ENCODE measurements around the gene ANG. TPM values are rescaled to one million over a fixed set of nuclear protein-coding genes. Genes with fewer than 3 reads are reported as not detected.

ANG gene
- total and polyA plus RNA-seq, 10 of the 15 experiments (the other 5 are each of a cell fraction or from before 2014, with no cell fraction given) = 1.0 to 5.9 (median 2.2) TPM

GRCh38 chr14:20652996-20653975, 35.3 kb upstream of the ANG start:
- intact Hi-C loops (cut with micrococcal nuclease; ENCODE audit: unreplicated experiment) = no loop called here
- peak overlapping the region; percentile 57; the same call in 1 of the 2 replicates for H3K4me2 ChIP-seq (ENCODE audit: control insufficient read depth, insufficient read depth)
- FAIRE-seq = no peak
- TF ChIP-seq CHD1 (IDR thresholded peaks at IDR 0.05; ENCODE audit: low read depth, low read length) (no peak), DPF2 (IDR thresholded peaks at IDR 0.05) (no peak), PAX5 (IDR thresholded peaks at IDR 0.05; ENCODE audit: borderline replicate concordance, low read depth, low read length) (no peak), KAT2A (conservative IDR thresholded peaks at IDR 0.05; ENCODE audit: control insufficient read depth, low read depth, low read length) (no peak), ZNF207 (IDR thresholded peaks at IDR 0.05; ENCODE audit: borderline replicate concordance) (no peak), WRNIP1 (IDR thresholded peaks at IDR 0.05; ENCODE audit: borderline replicate concordance, low read depth, low read length) (no peak), SIX5 (IDR thresholded peaks at IDR 0.05; ENCODE audit: low read depth, low read length, severe bottlenecking) (no peak), CEBPB (IDR thresholded peaks at IDR 0.05; ENCODE audit: borderline replicate concordance in 1 of 2, low read depth in 2 of 2, low read length in 2 of 2) (no peak), GABPA (IDR thresholded peaks at IDR 0.05; ENCODE audit: low read depth) (0 out of 2 replicates have a peak, but pooled peaks have one; percentile 29), STAT1 (conservative IDR thresholded peaks at IDR 0.05) (no peak), ELK1 (IDR thresholded peaks at IDR 0.05; ENCODE audit: low read depth, low read length) (no peak), ATF3 (IDR thresholded peaks at IDR 0.05; ENCODE audit: borderline replicate concordance, extremely low read depth, low read depth, low read length) (no peak), HDAC6 (IDR thresholded peaks at IDR 0.05; ENCODE audit: unreplicated experiment) (no peak), PKNOX1 (IDR thresholded peaks at IDR 0.05) (no peak), BHLHE40 (IDR thresholded peaks at IDR 0.05; ENCODE audit: borderline replicate concordance in 1 of 2, low read depth in 2 of 2, low read length in 1 of 2) (peak; percentile 88 to 93), CREB1 (IDR thresholded peaks at IDR 0.05; ENCODE audit: low read depth) (0 out of 2 replicates have a peak, but pooled peaks have one; percentile 46), MTA3 (IDR thresholded peaks at IDR 0.05; ENCODE audit: borderline replicate concordance, low read length) (no peak), HDGF (IDR thresholded peaks at IDR 0.05) (no peak)

More at GRCh38 chr14:20652996-20653975, 35.3 kb upstream of the ANG start:
- ATAC-seq = peak; percentile 54
- Histone ChIP-seq H2AFZ (ENCODE audit: control insufficient read depth, low read depth, low read length) (peak overlapping the region; percentile 46), H3K4me1 (ENCODE audit: control insufficient read depth, insufficient read depth, low read length) (no peaks in the 10 kb centered on the region; the same call in 1 of the 2 replicates), H3K79me2 (ENCODE audit: control insufficient read depth, insufficient read depth, low read length) (no peaks in the 10 kb centered on the region), H3K27me3 (replicated peaks in 1 of 2; ENCODE audit: control insufficient read depth in 2 of 2, insufficient read depth in 2 of 2, low read length in 1 of 2) (no peaks in the 10 kb centered on the region; a peak in 2 of 4 replicates), H3K9ac (ENCODE audit: control insufficient read depth, insufficient read depth, low read length) (no peak overlapping the region), H3K27ac (ENCODE audit: control insufficient read depth, insufficient read depth) (no peak overlapping the region), H4K20me1 (ENCODE audit: control insufficient read depth, insufficient read depth) (no peaks in the 10 kb centered on the region; the same call in 1 of the 2 replicates), H3K4me3 (0 out of 2 replicates have a peak overlapping the region, but pooled peaks have one; percentile 34), H3K36me3 (ENCODE audit: control insufficient read depth in 2 of 2, insufficient read depth in 2 of 2, low read length in 1 of 2) (peaks cover 0 to 3% of the 10 kb centered on the region in 2 experiments; a peak in 1 of 4 replicates), H3K9me3 (replicated peaks; ENCODE audit: control insufficient read depth, insufficient read depth, low read length) (no peaks in the 10 kb centered on the region)
- RAD21 ChIA-PET (ENCODE audit: unreplicated experiment) = interaction anchor here (0.7 to 1.8 kb wide), 2 partner anchors 35 to 38 kb away, joined by 3 to 9 read pairs; no protein-coding TSS in a partner anchor
- peak; percentile 45 for DNase-seq (ENCODE audit: low read depth, low spot score)
- WGBS (ENCODE audit: insufficient coverage, insufficient replicate concordance, low lambda C conversion rate, missing lambda C conversion rate) = 6% methylated on average over 33 of the region's 39 CpGs
- SMC1A ChIA-PET (ENCODE audit: uncharacterized antibody, unreplicated experiment) = interaction anchor here (1.2 to 1.4 kb wide), 2 partner anchors 9 to 40 kb away, joined by 3 to 4 read pairs; no protein-coding TSS in a partner anchor
- in situ Hi-C loops (cut with MboI) = no loop called here
- BruUV-seq (replicated peaks) = no TSS peak
- CTCF ChIA-PET = interaction anchor here (1.0 to 2.7 kb wide), 3 partner anchors 38 to 326 kb away, joined by 3 to 7 read pairs (median 4); no protein-coding TSS in a partner anchor
- POLR2A ChIA-PET = interaction anchor here (0.6 kb wide), 1 partner anchor 12 kb away, joined by 5 read pairs; no protein-coding TSS in a partner anchor
